GM10847 (cell line): ENCODE results near the gene MBNL1.

Experiments used
- POLR2A ChIP-seq: IDR thresholded peaks from 2 replicates; pipeline ENCODE4 v1.6.1; 2011; ENCODE audit not compliant: insufficient read length; ENCODE audit errors: extremely low read depth

Gene MBNL1

DNA sequence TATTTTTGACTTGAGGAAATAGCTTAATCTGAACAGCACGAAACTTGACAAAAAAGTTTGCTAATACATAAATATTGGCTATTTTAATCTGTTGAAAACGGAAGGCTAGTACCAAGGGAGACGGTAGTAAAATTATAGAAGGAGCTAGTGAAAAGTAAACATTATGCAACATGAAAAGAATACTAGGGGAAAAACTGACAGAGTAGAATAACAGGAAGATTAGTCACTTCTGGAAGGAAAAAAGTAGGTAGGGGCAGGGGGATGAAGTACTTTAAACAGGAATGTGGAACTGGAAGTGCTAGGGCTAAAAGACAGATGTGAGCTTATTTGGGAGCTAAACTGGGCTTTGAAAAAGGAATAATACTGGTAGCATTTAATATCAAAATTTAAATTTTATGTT, 60.1 kb downstream of the MBNL1 start:
- TF ChIP-seq POLR2A, result no peak

DNA sequence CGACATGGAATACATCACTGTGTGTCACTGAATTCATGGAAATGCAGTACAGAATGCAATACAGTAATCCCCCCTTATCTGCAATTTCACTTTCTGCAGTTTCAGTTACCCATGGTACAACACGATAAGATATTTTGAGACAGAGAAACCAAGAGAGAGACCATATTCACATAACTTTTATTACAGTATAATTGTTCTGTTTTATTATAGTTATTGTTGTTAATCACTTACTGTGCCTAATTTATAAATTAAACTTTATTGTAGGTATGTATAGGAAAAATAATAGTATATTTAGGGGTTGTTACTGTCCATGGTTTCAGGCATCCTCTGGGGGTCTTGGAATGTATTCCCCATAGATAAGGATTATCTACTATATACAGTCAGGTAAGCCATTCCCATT, 61.8 kb downstream of the MBNL1 start:
- TF ChIP-seq POLR2A, result no peak

DNA sequence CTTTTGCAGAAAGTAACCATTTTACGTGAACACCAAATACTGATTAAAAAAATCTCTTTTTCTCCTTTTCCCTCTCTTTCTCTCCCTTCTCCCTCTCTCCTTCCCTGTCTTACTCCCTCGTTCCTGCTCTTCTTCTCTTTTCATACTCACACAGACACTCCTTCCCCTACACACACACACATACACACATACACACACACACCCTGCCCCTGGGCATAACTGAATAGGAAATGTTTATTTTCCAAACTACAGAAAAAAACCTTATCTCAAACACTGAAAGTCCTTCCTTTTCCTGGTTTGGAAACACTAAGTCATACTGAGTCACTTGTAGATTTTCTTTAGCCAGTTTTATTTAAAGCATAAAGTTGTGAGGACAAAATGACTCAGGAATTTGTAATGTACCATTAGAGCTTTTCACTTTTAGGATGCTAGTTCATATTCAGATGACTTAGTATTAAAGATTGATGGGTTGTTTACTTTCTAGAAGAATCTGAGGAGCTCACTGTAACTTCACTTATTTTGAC, 62.4 kb downstream of the MBNL1 start:
- TF ChIP-seq POLR2A, result no peak

DNA sequence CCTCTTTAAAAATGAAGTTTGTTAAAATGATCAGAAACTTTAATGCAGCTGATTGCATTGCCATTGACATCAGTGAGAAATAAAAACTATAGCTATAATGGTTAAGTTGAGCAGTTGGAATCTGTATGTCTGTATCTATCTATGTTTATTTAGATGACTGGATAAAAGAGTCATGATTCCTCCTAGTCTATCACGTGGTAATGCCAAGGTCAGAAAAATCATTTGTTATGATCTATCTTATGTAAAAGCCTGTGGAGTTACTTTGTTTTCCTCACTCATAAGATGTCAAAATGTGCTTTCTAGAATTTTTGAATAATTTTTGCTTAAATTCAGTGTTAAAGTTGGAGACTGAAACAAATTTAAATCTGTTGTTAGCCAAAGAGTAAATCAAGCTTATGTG, 63.3 kb downstream of the MBNL1 start:
- no peak for TF ChIP-seq POLR2A

DNA sequence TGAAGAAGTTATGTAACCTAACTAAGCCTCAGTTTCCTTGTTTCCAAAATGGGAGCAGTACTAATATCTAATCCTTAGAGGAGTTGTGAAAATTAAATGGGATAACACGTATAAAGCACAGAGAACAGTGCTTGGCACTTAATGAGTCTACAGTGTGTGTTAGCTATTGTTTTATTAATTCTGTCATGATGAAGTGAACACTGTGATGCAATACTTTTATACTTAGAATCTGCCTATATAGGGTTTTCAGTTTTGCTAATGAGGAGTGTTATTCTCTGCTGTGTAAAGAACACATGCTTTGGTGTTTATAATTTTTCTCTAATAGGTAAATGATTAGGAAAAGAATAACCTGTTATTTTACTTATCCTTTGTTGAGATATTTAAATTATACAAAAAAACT, 65.2 kb downstream of the MBNL1 start:
- TF ChIP-seq POLR2A, result no peak

DNA sequence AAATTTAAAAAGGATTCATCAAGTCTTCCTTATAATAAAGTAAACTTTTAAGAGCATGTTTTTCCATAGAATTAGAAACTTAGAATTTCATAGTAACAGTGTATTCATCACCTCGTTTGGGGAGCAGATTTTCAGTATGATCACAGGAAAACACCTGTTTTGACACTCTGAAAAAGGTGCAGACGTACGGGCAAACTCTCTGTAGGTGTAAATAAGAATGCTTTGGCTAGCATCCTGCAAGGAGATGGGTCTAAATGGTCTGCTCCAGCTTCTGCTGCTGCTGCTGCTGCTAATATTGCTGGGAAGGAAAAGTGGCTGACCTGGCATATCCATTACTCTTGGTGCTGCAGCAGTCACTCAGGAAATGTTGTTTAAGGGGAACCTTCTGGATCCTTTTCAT, 66.0 kb downstream of the MBNL1 start:
- TF ChIP-seq POLR2A, result no peak

DNA sequence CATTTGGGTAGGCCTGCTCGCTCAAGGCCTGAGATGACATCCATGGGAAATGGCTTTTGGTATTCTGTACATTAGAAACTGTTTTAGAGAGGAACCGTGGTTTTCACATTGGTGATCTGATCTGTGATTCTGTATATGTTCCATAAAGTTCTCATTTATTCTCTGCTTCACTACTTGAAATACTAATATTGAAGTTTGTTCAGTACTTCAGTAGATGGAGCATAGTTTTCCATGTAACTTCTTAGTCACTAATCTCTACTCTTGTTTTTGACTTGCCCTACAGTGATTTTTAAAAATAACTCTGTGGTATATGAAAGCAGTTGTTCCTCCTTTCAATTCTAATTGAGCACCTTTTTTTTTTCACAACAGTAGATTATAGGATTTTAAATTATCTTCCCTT, 66.5 kb downstream of the MBNL1 start:
- TF ChIP-seq POLR2A, result no peak

DNA sequence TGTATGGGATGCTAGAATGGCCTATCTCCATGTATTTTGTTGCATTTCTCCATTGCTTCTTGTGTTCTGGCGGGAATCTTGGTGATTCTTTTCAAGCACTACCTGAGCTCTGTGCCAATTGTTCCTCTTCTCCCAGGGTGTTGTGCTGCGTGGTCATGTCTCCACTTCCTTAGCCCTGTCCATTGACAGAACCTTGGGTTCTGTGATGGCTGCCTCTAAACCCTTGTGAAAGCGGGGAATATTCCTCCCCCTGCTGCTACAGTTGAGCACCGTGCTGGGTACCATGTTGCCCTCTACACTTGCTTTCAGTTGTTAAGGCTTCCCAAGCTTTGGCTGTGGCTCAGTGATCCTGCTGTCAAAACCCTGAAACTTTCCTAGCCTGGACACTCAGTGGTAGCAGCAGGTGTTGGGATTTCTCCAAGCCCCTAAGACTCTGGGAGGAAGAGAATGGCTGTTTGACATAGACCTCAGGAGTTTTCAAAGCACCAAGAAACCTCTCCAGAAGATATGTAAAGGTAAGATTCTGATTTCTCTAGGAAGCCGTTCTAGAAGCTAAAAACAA, 69.5 kb downstream of the MBNL1 start:
- TF ChIP-seq POLR2A, result no peak

DNA sequence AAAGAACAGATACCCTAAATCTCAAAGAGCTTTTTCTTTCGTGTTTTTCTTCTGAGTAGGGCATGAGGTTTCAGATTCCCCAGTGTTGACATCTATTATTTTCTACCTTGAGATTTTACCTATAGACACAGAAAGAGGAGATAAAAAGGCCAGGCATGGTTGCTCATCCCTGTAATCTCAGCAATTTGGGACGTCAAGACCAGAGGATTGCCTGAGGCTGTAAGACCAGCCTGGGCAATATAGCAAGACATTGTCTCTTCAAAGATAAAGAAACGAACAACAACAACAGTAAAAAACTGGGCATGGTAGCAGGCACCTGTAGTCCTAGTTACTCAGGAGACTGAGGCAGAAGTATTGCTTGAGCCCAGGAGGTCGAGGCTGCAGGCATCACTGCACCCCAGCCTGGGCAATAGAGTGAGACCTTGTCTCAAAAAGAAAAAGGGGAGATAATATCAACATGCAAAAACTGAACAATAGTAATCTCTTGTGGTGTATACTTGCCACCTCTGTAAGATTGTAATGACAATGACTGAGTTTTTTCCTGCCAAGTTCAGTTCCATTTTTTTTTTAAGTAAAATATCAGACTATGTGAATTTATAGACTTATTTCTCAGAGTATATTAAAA, 71.3 kb downstream of the MBNL1 start:
- TF ChIP-seq POLR2A, result no peak

DNA sequence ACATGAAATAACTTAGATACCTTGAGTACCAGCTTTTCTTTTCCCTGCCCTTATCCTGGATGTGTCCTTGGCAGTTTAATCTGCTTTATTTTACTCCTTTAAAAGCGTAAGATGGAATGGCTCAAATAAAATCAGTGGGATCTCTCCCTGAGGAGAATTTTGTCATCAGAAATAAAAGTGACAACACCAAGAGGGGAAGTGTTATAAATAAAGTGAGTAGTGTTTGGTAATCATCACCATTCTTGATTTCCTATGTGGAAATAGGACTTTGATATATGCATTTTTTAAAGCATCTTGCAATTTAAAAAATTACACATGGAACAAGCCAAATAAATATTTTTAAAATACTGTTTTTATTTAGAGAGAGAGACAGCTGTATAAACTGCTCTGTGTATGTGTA, 76.5 kb downstream of the MBNL1 start:
- no peak for TF ChIP-seq POLR2A

DNA sequence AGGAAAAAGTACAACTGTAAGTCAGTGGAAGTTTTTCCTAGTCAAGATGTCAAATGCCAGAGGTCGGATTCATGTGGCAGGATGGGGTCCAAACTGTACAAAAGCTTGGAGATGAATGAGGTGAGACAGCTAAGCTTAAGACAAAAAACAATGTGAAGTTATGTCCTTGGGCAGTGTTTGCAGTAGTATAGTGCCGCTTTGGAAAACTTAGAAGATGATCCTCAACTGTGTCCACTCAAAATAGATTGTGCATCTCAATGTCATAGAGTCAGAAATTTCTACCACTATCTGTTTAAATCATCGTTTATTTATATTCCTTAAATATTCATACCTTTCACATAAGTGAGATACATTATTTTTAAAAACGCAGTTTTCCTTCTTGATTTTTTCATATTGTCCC, 77.3 kb downstream of the MBNL1 start:
- TF ChIP-seq POLR2A, result no peak

DNA sequence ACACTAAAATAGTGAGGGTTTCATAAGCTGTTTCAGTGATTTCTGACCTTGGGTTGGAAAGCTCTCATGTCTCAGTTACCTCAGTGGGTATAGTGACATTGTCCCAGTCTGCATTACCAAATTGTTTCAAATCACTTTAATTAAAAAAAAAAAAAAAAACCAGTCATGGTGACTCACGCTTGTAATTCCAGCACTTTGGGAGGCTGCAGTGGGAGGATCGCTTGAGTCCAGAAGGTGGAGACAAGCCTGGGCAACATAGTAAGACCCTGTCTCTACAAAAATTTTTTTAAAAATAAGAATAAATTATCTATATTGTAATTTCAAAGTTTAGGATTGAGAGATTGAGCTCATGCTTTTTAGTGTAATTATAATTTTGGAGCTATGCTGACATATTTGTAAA, 78.0 kb downstream of the MBNL1 start:
- TF ChIP-seq POLR2A, result no peak

DNA sequence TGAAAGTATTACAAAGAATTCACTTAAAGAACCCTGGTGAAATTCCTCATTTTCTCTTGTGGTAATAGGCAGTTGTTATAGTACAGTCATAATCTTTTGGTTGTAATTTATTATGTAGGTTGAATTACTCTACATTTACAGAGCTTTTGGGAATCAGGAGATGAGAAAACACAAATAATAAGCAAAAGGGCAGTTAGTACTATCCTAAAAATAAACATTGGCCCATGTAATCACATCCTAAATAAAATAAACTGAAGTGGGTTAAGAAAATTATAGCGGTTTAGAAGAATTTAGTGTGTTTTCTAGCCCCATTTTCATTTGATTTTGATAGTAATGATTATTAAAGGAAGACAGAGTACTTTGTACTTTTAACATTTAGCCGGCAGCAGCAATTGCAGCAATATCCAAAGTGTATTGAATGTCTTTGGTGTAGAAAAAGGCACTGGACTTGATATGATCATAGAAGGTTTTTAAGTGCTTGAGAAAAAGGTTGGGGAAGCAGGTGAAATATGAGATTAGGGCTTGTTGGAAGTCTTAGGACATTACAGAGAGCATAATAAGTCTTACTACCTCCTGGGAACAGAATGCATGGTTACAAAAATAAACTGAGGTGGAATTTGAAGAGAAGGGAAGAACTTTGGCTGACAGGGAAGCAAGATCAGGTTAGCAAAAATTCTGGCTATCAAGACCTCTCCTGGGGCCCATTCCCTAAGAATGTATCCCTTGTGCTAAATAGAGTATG, 79.9 kb downstream of the MBNL1 start:
- TF ChIP-seq POLR2A, result no peak

DNA sequence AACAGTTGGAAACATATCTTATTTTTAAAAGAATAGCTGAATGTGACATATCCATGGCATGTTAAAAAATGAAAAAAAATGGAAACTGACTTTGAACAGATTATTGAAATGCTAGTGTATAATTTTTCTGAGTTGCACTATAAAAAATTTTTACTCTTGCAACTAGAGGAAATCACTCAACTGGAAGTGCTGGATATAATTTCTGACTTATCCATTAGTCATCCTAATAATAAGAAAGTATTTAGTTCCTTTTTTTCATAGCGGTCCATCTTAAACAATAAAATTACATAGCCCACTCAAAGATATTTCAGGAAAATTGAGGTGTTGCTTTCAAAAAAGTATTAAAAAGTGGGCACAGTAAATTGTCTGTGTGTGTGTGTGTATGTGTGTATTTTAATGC, 80.7 kb downstream of the MBNL1 start:
- TF ChIP-seq POLR2A, result no peak

DNA sequence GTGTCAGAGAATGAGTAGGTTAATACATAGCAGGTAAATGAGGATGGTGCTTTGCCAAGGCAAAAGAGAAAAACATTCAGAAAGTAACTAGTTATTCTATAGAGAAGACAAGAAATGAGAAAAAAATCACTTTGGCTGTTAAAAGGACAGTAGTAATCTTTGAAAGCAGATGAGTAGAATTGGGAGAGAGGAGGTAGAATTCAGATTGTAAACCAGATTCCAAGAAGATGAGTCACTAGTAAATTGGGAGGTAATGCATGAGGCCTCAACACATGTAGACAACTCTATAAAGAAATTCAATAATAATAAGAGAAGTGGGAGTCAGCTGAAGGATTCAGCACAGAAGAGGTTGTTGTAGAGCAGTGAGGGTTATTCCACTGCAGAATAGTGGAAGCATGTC, 81.4 kb downstream of the MBNL1 start:
- TF ChIP-seq POLR2A, result no peak

DNA sequence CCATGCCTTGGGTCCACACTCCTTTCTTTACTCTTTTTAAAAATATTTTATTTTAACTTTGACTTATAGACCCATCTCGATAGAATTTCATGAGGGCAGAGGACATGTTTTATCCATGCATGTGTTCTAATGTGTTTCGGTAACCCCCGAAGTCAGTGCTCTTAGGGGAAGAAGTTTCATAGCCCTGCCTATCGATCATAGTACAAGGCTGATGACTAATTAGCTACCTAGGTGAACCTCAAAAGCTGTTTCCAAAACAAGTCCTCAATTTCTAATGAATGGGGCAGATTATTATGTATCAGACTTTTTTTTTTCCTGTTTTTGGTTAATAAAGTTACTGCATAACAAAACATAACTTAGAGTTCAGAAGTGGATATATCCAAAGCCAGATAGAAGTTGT, 82.0 kb downstream of the MBNL1 start:
- TF ChIP-seq POLR2A, result no peak
